Esophagus squamous epithelium (tissue), 5 donors: ENCODE measurements around the gene GANC. TPM values are rescaled to one million over a fixed set of nuclear protein-coding genes. Genes with fewer than 3 reads are reported as not detected.
"Not testable (repeated sequence)": the region's sequence is repeated elsewhere in the genome, so short reads cannot be mapped to it uniquely, and the experiment has no call there.

Experiments
- DNase-seq: peaks from one replicate; lab custom pipeline; 2025; lab: John Stamatoyannopoulos, UW
- H3K27ac ChIP-seq, 4 donors: fragments of 200-600 bp; sonication (generic); one replicate each; pipeline ENCODE4 v1.5.1; 2016 to 2019; ENCODE audit warnings: mild to moderate bottlenecking in 1 of 4
- H3K27me3 ChIP-seq, 4 donors: fragments of 200-600 bp; sonication (generic); 1 replicate in 3 of 4; 2 replicates in 1 of 4; pipeline versions ENCODE4 v1.5.1 to v1.6.0; 2017 to 2021; ENCODE audit warnings: antibody characterized with exemption in 1 of 4
- H3K36me3 ChIP-seq, 3 donors: fragments of 200-600 bp; sonication (generic); one replicate each; pipeline ENCODE4 v1.5.1; 2016 to 2019
- H3K4me1 ChIP-seq, 3 donors: fragments of 200-600 bp; sonication (generic); one replicate each; pipeline ENCODE4 v1.5.1; 2017 to 2019
- H3K4me3 ChIP-seq, 4 donors: fragments of 200-600 bp; sonication (generic); 1 replicate in 3 of 4; 2 replicates in 1 of 4; pipeline ENCODE4 v1.5.1; 2016 to 2019; ENCODE audit warnings: mild to moderate bottlenecking in 2 of 4, moderate library complexity in 1 of 4
- H3K9me3 ChIP-seq, 3 donors: fragments of 200-600 bp; sonication (generic); one replicate each; pipeline ENCODE4 v1.5.1; 2016 to 2019
- CTCF ChIP-seq, 6 experiments: fragments of 450-650 bp in 4 of 6; fragments of 200-600 bp in 2 of 6; sonication (generic) in 2 of 6; IDR thresholded peaks; one replicate each; pipeline ENCODE4 v1.5.1; 2016 to 2019; ENCODE audit warnings: antibody characterized with exemption in 6 of 6, mild to moderate bottlenecking in 4 of 6, moderate library complexity in 4 of 6
- POLR2A ChIP-seq, 4 donors: fragments of 450-650 bp; IDR thresholded peaks; one replicate each; pipeline ENCODE4 v1.6.1; 2017; ENCODE audit warnings: antibody characterized with exemption in 4 of 4, mild to moderate bottlenecking in 4 of 4, moderate library complexity in 3 of 4
- WGBS, 2 donors: methylation state at CpG; one replicate each; pipeline ENCODE4 v1.1.5; 2018; 5-methylcytosine and 5-hydroxymethylcytosine counted together
- intact Hi-C: fragments of 100-400 bp; cut with DNase I; formaldehyde crosslinking; loops from one replicate; pipeline ENCODE4 v1.15.0; 2022
- total RNA-seq, 4 donors: library from RNA; depleted of rRNA; stranded (reverse); fragments of >200 nt; gene quantifications; one replicate each; pipeline ENCODE4 v1.1.0, GENCODE V29; 2016
- donor health status: DM: yes; HTN: yes; CAD: no.

Gene GANC
- total RNA-seq, 4 donors from 2014 or later, result 15.0 to 29.1 (median 21.9) TPM

DNA sequence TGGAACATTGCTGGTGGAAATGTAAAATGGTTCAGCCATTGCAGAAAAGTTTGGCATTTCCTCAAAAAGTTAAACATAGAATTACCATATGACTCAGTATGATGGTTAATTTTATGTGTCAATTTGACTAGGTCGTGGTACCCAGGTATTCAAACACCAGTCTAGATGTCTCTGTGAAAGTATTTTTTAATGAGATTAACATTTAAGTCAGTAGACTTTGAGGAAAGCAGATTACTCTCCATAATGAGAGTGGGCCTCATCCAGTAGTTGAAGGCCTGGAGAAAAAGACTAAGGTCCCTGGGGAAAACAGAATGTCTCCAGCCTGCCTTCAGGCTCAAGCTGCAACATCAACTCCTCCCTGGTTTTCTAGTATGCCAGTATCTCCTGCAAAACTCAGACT, 42.5 kb downstream of the GANC start:
- Histone ChIP-seq H3K4me3 (no peak overlapping the region), H3K36me3 (peaks cover 0 to 65% (median 5%) of the 10 kb centered on the region in 3 donors), H3K9me3 (no peaks in the 10 kb centered on the region), H3K27me3 (no peaks in the 10 kb centered on the region), H3K4me1 (no peaks in the 10 kb centered on the region), H3K27ac (no peak overlapping the region)
- TF ChIP-seq POLR2A (IDR thresholded peaks at IDR 0.05) (no peak), CTCF (IDR thresholded peaks at IDR 0.05) (no peak)
- 43 to 57% methylated on average over 1 of the region's 1 CpG for WGBS, 2 donors
- DNase-seq, result no peak
- intact Hi-C loops, result no loop called here

GRCh38 chr15:42316282-42316805, 43.3 kb downstream of the GANC start:
- WGBS, 2 donors, result 70 to 75% methylated on average over 11 of the region's 11 CpGs
- H3K27ac ChIP-seq, intact Hi-C loops, H3K4me3 ChIP-seq, DNase-seq, H3K27me3 ChIP-seq, H3K4me1 ChIP-seq, H3K9me3 ChIP-seq: not testable (repeated sequence)
- peaks cover 0 to 62% (median under 1%) of the 10 kb centered on the region in 3 donors for H3K36me3 ChIP-seq

DNA sequence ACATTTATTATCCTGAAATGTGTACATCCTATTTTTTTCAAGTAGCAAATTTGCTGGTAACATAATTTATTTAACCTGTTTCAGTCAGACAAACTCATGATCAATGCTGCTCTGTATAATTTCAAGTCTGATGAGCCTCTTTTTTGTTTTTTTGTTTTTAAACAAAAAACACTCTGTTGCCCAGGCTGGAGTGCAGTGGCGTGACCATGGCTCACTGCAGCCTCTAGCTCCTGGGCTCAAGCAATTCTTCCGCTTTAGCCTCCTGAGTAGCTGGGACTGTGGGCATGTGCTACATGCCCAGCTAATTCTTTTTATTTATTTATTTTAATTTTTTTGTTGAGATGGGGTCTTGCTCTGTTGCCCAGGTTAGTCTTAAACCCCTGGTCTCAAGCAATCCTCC, 46.2 kb downstream of the GANC start:
- Histone ChIP-seq H3K36me3 (peaks cover 5 to 62% (median 13%) of the 10 kb centered on the region in 3 donors), H3K27ac (no peak overlapping the region), H3K27me3 (no peaks in the 10 kb centered on the region), H3K4me1 (no peaks in the 10 kb centered on the region), H3K4me3 (no peak overlapping the region), H3K9me3 (no peaks in the 10 kb centered on the region)
- TF ChIP-seq POLR2A (IDR thresholded peaks at IDR 0.05), result no peak
- no peak for TF ChIP-seq CTCF (IDR thresholded peaks at IDR 0.05)
- no peak for DNase-seq
- intact Hi-C loops, result no loop called here
- 89 to 96% methylated on average over 2 of the region's 2 CpGs for WGBS, 2 donors

DNA sequence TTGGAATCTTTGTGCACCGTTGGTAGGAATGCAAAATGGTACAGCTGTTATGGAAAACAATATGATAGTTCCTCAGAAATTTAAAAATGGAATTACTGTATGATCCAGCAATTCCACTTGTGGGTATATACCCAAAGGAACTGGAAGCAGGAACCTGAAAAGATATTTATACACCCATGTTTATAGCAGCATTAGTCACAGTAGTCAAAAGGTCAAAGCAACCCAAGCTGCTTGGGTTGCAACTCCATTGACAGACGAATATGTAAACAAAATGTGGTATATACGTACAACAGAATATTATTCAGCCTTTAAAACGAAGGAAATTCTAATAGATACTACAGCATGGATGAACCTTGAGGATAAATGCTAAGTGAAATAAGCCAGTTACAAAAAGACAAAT, 51.3 kb downstream of the GANC start:
- Histone ChIP-seq H3K4me1 (no peaks in the 10 kb centered on the region), H3K27me3 (no peaks in the 10 kb centered on the region), H3K36me3 (peaks cover 5 to 87% (median 13%) of the 10 kb centered on the region in 3 donors), H3K9me3 (no peaks in the 10 kb centered on the region), H3K4me3 (no peak overlapping the region), H3K27ac (no peak overlapping the region)
- 64 to 75% methylated on average over 4 of the region's 4 CpGs for WGBS, 2 donors
- no peak for DNase-seq
- TF ChIP-seq POLR2A (IDR thresholded peaks at IDR 0.05), result no peak
- intact Hi-C loops, result no loop called here

- H3K27me3 ChIP-seq, result no peaks in the 10 kb centered on the region
- WGBS, 2 donors, result 86 to 91% methylated on average over 2 of the region's 2 CpGs
- H3K4me1 ChIP-seq, result no peaks in the 10 kb centered on the region
- DNase-seq, result no peak
- H3K27ac ChIP-seq, result no peak overlapping the region
- TF ChIP-seq CTCF (IDR thresholded peaks at IDR 0.05) (no peak), POLR2A (IDR thresholded peaks at IDR 0.05) (no peak)
- intact Hi-C loops, result no loop called here
- peaks cover 0 to 88% (median 0%) of the 10 kb centered on the region in 3 donors for H3K36me3 ChIP-seq
- no peak overlapping the region for H3K4me3 ChIP-seq
- H3K9me3 ChIP-seq, result peaks cover 0 to 2% (median 2%) of the 10 kb centered on the region in 3 donors
These were observed 56.2 kb downstream of the GANC start for GRCh38 chr15:42329161-42329560.

DNA sequence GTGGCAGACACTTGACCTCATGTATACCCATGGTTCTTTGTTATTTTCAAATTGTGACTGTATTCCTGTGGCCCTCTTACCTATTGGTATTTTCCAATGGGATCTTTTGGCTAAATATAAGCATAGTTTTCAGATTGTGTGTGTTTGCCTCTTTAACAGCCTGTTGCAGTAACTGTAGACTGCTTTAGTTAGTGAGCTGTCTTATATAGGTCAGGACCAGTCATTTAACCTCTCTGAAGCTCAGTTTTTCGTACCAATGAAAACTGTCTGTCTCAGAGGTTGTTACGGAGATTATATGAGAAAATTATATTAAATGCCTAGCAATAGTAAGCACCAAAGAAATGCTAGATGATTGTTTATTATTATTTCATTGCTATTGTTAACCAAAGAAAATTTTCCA, 57.0 kb downstream of the GANC start:
- 79 to 85% methylated on average over 2 of the region's 2 CpGs for WGBS, 2 donors
- no peak for TF ChIP-seq CTCF (IDR thresholded peaks at IDR 0.05)
- no peak for TF ChIP-seq POLR2A (IDR thresholded peaks at IDR 0.05)
- no peak for DNase-seq
- Histone ChIP-seq H3K27me3 (no peaks in the 10 kb centered on the region), H3K27ac (no peak overlapping the region), H3K9me3 (peaks cover 0 to 10% (median 8%) of the 10 kb centered on the region in 3 donors), H3K4me3 (no peak overlapping the region), H3K4me1 (no peaks in the 10 kb centered on the region), H3K36me3 (peaks cover 0 to 88% (median 0%) of the 10 kb centered on the region in 3 donors)
- intact Hi-C loops, result no loop called here
